B cell (primary cell): ENCODE measurements around the gene TOMM70. TPM values are rescaled to one million over a fixed set of nuclear protein-coding genes. Genes with fewer than 3 reads are reported as not detected.

Experiments used
- ATAC-seq: fragments of 200-7000 bp; cut with Tn5 transposase; one replicate; pipeline ENCODE4 v1.10.0; 2021; ENCODE audit warnings: low read depth, mild to moderate bottlenecking, moderate number of reproducible peaks, moderate library complexity
- CTCF ChIA-PET: fragments of 350-600 bp; sonication (Branson Sonifier 250); formaldehyde crosslinking; loops from one replicate; lab custom pipeline; 2021; ENCODE audit warnings: antibody characterized with exemption, inconsistent platforms; lab: Charles Lee
- POLR2A ChIA-PET: fragments of 350-600 bp; sonication (Branson Sonifier 250); formaldehyde crosslinking; loops from one replicate; lab custom pipeline; 2021; ENCODE audit warnings: antibody characterized with exemption; lab: Charles Lee
- DNase-seq: peaks from one replicate; pipeline ENCODE4 v3.0.0; 2013
- H2AFZ ChIP-seq: 2 replicates; pipeline ENCODE4 v1.6.1; 2012; ENCODE audit warnings: mild to moderate bottlenecking, low read depth, low read length; ENCODE audit not compliant: insufficient read depth, poor library complexity, severe bottlenecking
- H3K27ac ChIP-seq, 2 donors: 1 replicate in 1 of 2; 2 replicates in 1 of 2; pipeline ENCODE4 v1.5.1; 2012 to 2013; ENCODE audit warnings: low read length in 2 of 2, mild to moderate bottlenecking in 2 of 2, moderate library complexity in 1 of 2
- H3K27me3 ChIP-seq, 4 experiments: fragments of 200-600 bp in 1 of 4; sonication (generic) in 1 of 4; replicated peaks in 1 of 4; 1 replicate in 2 of 4; 2 replicates in 2 of 4; pipeline versions ENCODE4 v1.6.1 to v1.7.0; 2013 to 2016; ENCODE audit warnings: low read length in 3 of 4, mild to moderate bottlenecking in 2 of 4, mixed read lengths in 1 of 4, moderate library complexity in 1 of 4; ENCODE audit not compliant: insufficient read depth in 4 of 4, control insufficient read depth in 3 of 4; ENCODE audit errors: control extremely low read depth in 1 of 4
- H3K36me3 ChIP-seq, 2 experiments: replicated peaks in 1 of 2; 1 replicate in 1 of 2; 2 replicates in 1 of 2; pipeline versions ENCODE4 v1.6.1 to v1.7.1; 2013; ENCODE audit warnings: low read length in 1 of 2; ENCODE audit not compliant: insufficient read depth in 2 of 2, control insufficient read depth in 1 of 2; ENCODE audit errors: control extremely low read depth in 1 of 2, extremely low read depth in 1 of 2
- H3K4me1 ChIP-seq, 2 donors: fragments of 200-600 bp in 1 of 2; sonication (generic) in 1 of 2; 1 replicate in 1 of 2; 2 replicates in 1 of 2; pipeline versions ENCODE4 v1.5.1 to v1.6.1; 2013 to 2017; ENCODE audit warnings: low read length in 2 of 2; ENCODE audit not compliant: control insufficient read depth in 2 of 2, insufficient read depth in 2 of 2
- H3K4me2 ChIP-seq: replicated peaks from 2 replicates; pipeline ENCODE3; 2012; ENCODE audit warnings: mild to moderate bottlenecking, low read depth, low read length; ENCODE audit not compliant: poor library complexity, severe bottlenecking
- H3K4me3 ChIP-seq, 5 experiments: fragments of 200-600 bp in 1 of 5; sonication (generic) in 1 of 5; 1 replicate in 3 of 5; 2 replicates in 2 of 5; pipeline versions ENCODE4 v1.5.1 to v1.7.0; 2011 to 2016; ENCODE audit warnings: low read length in 4 of 5, mild to moderate bottlenecking in 4 of 5, low read depth in 2 of 5, control low read depth in 1 of 5, moderate library complexity in 1 of 5; ENCODE audit not compliant: insufficient read depth in 1 of 5; ENCODE audit errors: control extremely low read depth in 1 of 5, extremely low read depth in 1 of 5
- H3K79me2 ChIP-seq: fragments of 200-600 bp; sonication (generic); one replicate; pipeline ENCODE4 v1.6.0; 2016; ENCODE audit warnings: low read length; ENCODE audit not compliant: control insufficient read depth, insufficient read depth
- H3K9ac ChIP-seq: fragments of 200-600 bp; sonication (generic); 2 replicates; pipeline ENCODE4 v1.6.1; 2017; ENCODE audit warnings: mild to moderate bottlenecking, low read length, moderate library complexity
- H3K9me3 ChIP-seq, 3 donors: one replicate each; pipeline versions ENCODE4 v1.6.1 to v1.7.1; 2013; ENCODE audit warnings: low read length in 2 of 3; ENCODE audit not compliant: control insufficient read depth in 2 of 3, insufficient read depth in 1 of 3; ENCODE audit errors: control extremely low read depth in 1 of 3
- H4K20me1 ChIP-seq: 2 replicates; pipeline ENCODE4 v1.6.0; 2012; ENCODE audit warnings: mild to moderate bottlenecking, low read length; ENCODE audit not compliant: insufficient read depth, control insufficient read depth, poor library complexity, severe bottlenecking
- H3K27ac Mint-ChIP-seq: one replicate; pipeline ENCODE4 v1.8.0; 2021; ENCODE audit warnings: mixed read lengths
- H3K27me3 Mint-ChIP-seq: one replicate; pipeline ENCODE4 v1.8.0; 2021; ENCODE audit warnings: mixed read lengths
- H3K4me1 Mint-ChIP-seq: one replicate; pipeline ENCODE4 v1.8.0; 2021; ENCODE audit warnings: mixed read lengths
- H3K4me3 Mint-ChIP-seq: one replicate; pipeline ENCODE4 v1.8.0; 2021; ENCODE audit warnings: mixed read lengths
- H3K9me3 Mint-ChIP-seq: one replicate; pipeline ENCODE4 v1.8.0; 2022; ENCODE audit warnings: mixed read lengths; ENCODE audit not compliant: insufficient read depth
- CTCF ChIP-seq: fragments of 200-600 bp; IDR thresholded peaks from one replicate; pipeline ENCODE4 v1.8.0; 2022; ENCODE audit warnings: antibody characterized with exemption, mild to moderate bottlenecking
- EZH2 ChIP-seq: IDR thresholded peaks from 2 replicates; pipeline ENCODE4 v1.6.1; 2012; ENCODE audit warnings: borderline replicate concordance, low read depth, mild to moderate bottlenecking, moderate library complexity, low read length; ENCODE audit not compliant: insufficient read depth, poor library complexity, severe bottlenecking
- WGBS: methylation state at CpG from one replicate; pipeline ENCODE4 v1.1.5; 2013; ENCODE audit warnings: missing lambda C conversion rate; ENCODE audit not compliant: insufficient coverage; 5-methylcytosine and 5-hydroxymethylcytosine counted together
- intact Hi-C: fragments of 100-400 bp; cut with micrococcal nuclease; formaldehyde crosslinking; loops from one replicate; pipeline ENCODE4 v1.10.0; 2022
- polyA plus RNA-seq: library from polyadenylated mRNA; depleted of rRNA; stranded (reverse); fragments of >200 nt; gene quantifications from 2 replicates; pipeline ENCODE4 v1.2.3, GENCODE V29; 2012
- total RNA-seq, 2 donors: library from RNA; stranded (reverse); fragments of 120-200 nt in 1 of 2; gene quantifications; 1 replicate in 1 of 2; 2 replicates in 1 of 2; pipeline versions ENCODE4 v1.2.3 to v1.2.4, GENCODE V29; 2013 to 2022

Gene TOMM70
- total and polyA plus RNA-seq, 2 donors (not counting 1 experiment from before 2014, with no cell fraction given): 6.9 to 30.0 TPM

GRCh38 chr3:100384733-100385525 lies 16.0 kb downstream of the TOMM70 start:
- Histone ChIP-seq H3K9me3 (peaks cover 2 to 9% (median 5%) of the 10 kb centered on the region in 3 donors), H3K27me3 (no peaks in the 10 kb centered on the region), H3K79me2 (peaks cover 32% of the 10 kb centered on the region), H3K4me3 (no peak overlapping the region), H3K9ac (no peak overlapping the region), H3K36me3 (peaks cover 4 to 56% of the 10 kb centered on the region in 2 experiments), H2AFZ (no peak overlapping the region), H3K4me2 (no peak overlapping the region), H4K20me1 (peaks cover 19% of the 10 kb centered on the region), H3K4me1 (no peaks in the 10 kb centered on the region), H3K27ac (no peak overlapping the region)
- intact Hi-C loops: no loop called here
- Mint-ChIP-seq H3K9me3 (no peaks in the 10 kb centered on the region), H3K27ac (no peak overlapping the region), H3K27me3 (no peaks in the 10 kb centered on the region), H3K4me3 (no peak overlapping the region), H3K4me1 (peaks cover 2% of the 10 kb centered on the region)
- TF ChIP-seq EZH2 (no peak), CTCF (no peak)
- no peak for DNase-seq
- 80% methylated on average over 7 of the region's 8 CpGs for WGBS
- CTCF ChIA-PET: no interaction called here
- POLR2A ChIA-PET: no interaction called here
- no peak for ATAC-seq

GRCh38 chr3:100376301-100376700 lies 24.6 kb downstream of the TOMM70 start:
- ATAC-seq (no peak), DNase-seq (no peak)
- no peak overlapping the region for H2AFZ ChIP-seq
- no peaks in the 10 kb centered on the region for H3K9me3 ChIP-seq
- intact Hi-C loops: no loop called here
- H4K20me1 ChIP-seq: no peaks in the 10 kb centered on the region
- H3K4me3 ChIP-seq: no peak overlapping the region
- H3K9ac ChIP-seq: no peak overlapping the region
- no peak for TF ChIP-seq CTCF
- TF ChIP-seq EZH2: no peak
- Mint-ChIP-seq H3K4me3 (no peak overlapping the region), H3K27ac (no peak overlapping the region), H3K4me1 (no peaks in the 10 kb centered on the region), H3K27me3 (no peaks in the 10 kb centered on the region), H3K9me3 (no peaks in the 10 kb centered on the region)
- no peaks in the 10 kb centered on the region for H3K27me3 ChIP-seq
- no peak overlapping the region for H3K4me2 ChIP-seq
- no peaks in the 10 kb centered on the region for H3K4me1 ChIP-seq
- ChIA-PET CTCF (no interaction called here), POLR2A (no interaction called here)
- no peak overlapping the region for H3K27ac ChIP-seq
- 100% methylated on average over 3 of the region's 4 CpGs for WGBS
- peaks cover 8 to 52% of the 10 kb centered on the region in 2 experiments for H3K36me3 ChIP-seq
- H3K79me2 ChIP-seq: no peaks in the 10 kb centered on the region
